AG04450 (cell line): Measurements from ENCODE around the gene TMEM100. TPM values are rescaled to one million over a fixed set of nuclear protein-coding genes. Genes with fewer than 3 reads are reported as not detected.

ENCODE experiments used
- CTCF ChIA-PET: fragments of 300-600, 350-600 bp; formaldehyde crosslinking; extraction: SDS; loops from one replicate; lab custom pipeline; 2022; ENCODE audit warnings: antibody characterized with exemption, inconsistent platforms; lab: Charles Lee
- POLR2A ChIA-PET: fragments of 350-600 bp; formaldehyde crosslinking; extraction: SDS; loops from one replicate; lab custom pipeline; 2021; ENCODE audit warnings: antibody characterized with exemption, inconsistent platforms; lab: Yijun Ruan, JAX
- DNase-seq: peaks from one replicate; pipeline ENCODE4 v3.0.0-alpha.2; 2011; ENCODE audit warnings: low read depth, low spot score
- H3K27ac ChIP-seq: one replicate; pipeline ENCODE4 v1.5.1; 2012; ENCODE audit warnings: low read depth, low read length, control low read depth
- H3K27me3 ChIP-seq: one replicate; pipeline ENCODE4 v1.6.0; 2012; ENCODE audit warnings: low read length; ENCODE audit not compliant: control insufficient read depth, insufficient read depth
- H3K4me3 ChIP-seq: 2 replicates; pipeline ENCODE4 v1.5.1; 2011; ENCODE audit warnings: mild to moderate bottlenecking, low read depth, low read length, control low read depth
- H3K9me3 ChIP-seq: 2 replicates; pipeline ENCODE4 v1.5.1; 2012; ENCODE audit warnings: low read length; ENCODE audit not compliant: control insufficient read depth, insufficient read depth
- CTCF ChIP-seq: IDR thresholded peaks from 2 replicates; pipeline ENCODE4 v1.5.1; 2011; ENCODE audit warnings: low read depth, low read length, control low read depth, inconsistent platforms
- polyA plus RNA-seq: library from polyadenylated mRNA; depleted of rRNA; stranded (reverse); fragments of >200 nt; gene quantifications from 2 replicates; pipeline ENCODE4 v1.2.3, GENCODE V29; 2011

TMEM100 gene
- polyA plus RNA-seq, 1 experiment: 0.63 TPM

- Histone ChIP-seq H3K27me3 (peaks cover 3% of the 10 kb centered on the region), H3K9me3 (no peaks in the 10 kb centered on the region), H3K4me3 (no peak overlapping the region), H3K27ac (no peak overlapping the region)
- ChIA-PET CTCF (no interaction called here), POLR2A (no interaction called here)
- no peak for TF ChIP-seq CTCF
- DNase-seq: no peak
Observed at GRCh38 chr17:55683550-55684315, 38.9 kb downstream of the TMEM100 start.

DNA sequence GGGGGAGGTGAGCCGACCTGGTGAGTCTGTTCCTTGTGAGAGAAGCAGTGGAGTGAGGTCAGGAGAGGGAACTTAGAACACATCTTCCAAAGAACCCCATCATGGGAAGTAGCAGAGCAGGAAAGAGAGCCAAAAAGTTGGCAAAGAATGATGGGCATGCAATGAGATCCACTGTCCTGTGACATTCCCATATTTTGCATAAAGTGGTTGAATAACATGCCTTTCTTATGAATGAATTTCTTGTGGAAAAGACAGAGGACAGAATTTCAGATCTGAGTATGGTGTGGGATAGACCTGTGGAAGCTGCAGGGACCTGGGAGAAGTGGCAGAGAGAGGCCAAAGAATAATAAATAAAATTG is 41.3 kb downstream of the TMEM100 start:
- Histone ChIP-seq H3K4me3 (no peak overlapping the region), H3K27me3 (peaks cover 3% of the 10 kb centered on the region), H3K9me3 (no peaks in the 10 kb centered on the region), H3K27ac (no peak overlapping the region)
- DNase-seq: no peak
- ChIA-PET POLR2A (no interaction called here), CTCF (interaction anchor here (1.5 kb wide), 1 partner anchor 37 kb away, joined by 4 read pairs; no protein-coding TSS in a partner anchor)
- TF ChIP-seq CTCF: no peak

- TF ChIP-seq CTCF: no peak
- ChIA-PET CTCF (interaction anchor here (0.7 to 1.5 kb wide), 2 partner anchors 37 kb away, joined by 3 to 4 read pairs; no protein-coding TSS in a partner anchor), POLR2A (no interaction called here)
- Histone ChIP-seq H3K27ac (no peak overlapping the region), H3K9me3 (no peaks in the 10 kb centered on the region), H3K27me3 (peaks cover 3% of the 10 kb centered on the region), H3K4me3 (no peak overlapping the region)
- DNase-seq: no peak
Observed at GRCh38 chr17:55680686-55681341, 41.9 kb downstream of the TMEM100 start.

DNA sequence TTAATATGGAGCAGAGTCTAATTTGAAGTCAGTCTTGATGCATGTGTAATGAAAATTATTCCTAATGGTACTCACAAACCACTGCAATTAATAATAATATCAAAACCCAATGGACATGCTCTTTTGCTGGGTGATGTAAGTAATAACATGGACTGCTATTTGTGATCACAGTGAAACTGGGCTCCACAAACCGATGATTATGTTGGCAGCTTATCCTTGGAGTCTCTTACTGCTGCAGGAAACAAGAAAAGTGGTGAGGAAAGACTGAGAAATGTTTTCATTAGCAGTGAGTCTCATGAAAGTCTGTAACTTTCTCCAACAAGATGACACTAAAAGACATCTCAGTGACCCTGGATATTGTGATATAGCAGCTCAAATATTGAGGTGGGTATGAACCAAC is 45.2 kb downstream of the TMEM100 start:
- TF ChIP-seq CTCF: no peak
- Histone ChIP-seq H3K9me3 (no peaks in the 10 kb centered on the region), H3K27me3 (no peaks in the 10 kb centered on the region), H3K4me3 (no peak overlapping the region), H3K27ac (no peak overlapping the region)
- CTCF ChIA-PET: interaction anchor here (1.2 to 2.2 kb wide), 2 partner anchors 36 to 40 kb away, joined by 4 to 7 read pairs; no protein-coding TSS in a partner anchor
- POLR2A ChIA-PET: no interaction called here
- no peak for DNase-seq

- DNase-seq: no peak
- TF ChIP-seq CTCF: no peak
- Histone ChIP-seq H3K9me3 (no peaks in the 10 kb centered on the region), H3K27me3 (no peaks in the 10 kb centered on the region), H3K27ac (no peak overlapping the region), H3K4me3 (no peak overlapping the region)
- CTCF ChIA-PET: interaction anchor here (2.2 kb wide), 1 partner anchor 35 kb away, joined by 7 read pairs; no protein-coding TSS in a partner anchor
- POLR2A ChIA-PET: no interaction called here
Observed at GRCh38 chr17:55676274-55676673, 46.4 kb downstream of the TMEM100 start.
